ENCODE measurements around the gene DNAJC27.

DNAJC27 gene

DNA sequence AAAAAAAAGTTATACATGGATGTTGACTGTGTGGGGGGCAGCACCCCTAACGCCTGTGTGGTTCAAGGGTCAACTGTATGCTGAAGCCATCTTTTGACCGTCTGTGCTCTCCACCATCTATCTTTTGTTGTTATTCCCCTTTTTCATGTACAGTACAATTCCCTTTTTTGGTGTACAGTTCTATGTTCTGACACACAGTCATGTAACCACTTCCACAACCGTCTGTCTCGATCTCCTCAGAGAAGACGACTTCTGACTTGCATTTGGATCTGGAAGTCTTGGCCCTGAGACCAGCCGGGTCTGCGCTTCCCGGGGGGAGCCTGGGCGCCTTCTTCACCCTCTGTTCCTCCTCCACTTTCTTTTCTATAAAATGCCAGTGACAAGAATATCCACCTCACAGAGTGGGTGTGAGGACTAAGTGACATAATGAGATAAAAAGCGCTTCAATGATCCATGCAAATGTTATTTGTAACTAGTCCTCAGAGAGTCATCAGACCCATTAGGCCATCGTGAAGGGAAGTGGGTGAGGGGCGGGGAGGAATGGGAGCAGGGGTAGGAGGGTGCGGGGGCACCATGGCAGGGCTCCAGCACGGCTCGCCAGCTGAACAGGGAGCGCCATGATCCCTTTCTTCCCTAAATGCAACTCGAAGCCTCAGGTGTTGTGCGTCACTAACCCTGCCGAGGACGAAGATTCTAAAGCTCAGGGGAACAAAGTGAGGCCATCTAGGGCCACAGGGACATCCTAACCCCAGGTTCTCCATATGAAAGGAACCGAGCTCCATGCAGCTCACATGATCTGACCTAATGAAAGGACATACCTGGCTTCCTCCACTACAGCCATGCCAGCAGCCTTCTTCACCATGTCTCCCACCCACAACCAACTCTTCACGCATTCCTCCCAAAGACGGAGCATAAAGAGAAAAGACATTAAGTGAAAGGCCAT is 68.3 kb downstream of the DNAJC27 start:
- FAIRE-seq, result no peak

DNA sequence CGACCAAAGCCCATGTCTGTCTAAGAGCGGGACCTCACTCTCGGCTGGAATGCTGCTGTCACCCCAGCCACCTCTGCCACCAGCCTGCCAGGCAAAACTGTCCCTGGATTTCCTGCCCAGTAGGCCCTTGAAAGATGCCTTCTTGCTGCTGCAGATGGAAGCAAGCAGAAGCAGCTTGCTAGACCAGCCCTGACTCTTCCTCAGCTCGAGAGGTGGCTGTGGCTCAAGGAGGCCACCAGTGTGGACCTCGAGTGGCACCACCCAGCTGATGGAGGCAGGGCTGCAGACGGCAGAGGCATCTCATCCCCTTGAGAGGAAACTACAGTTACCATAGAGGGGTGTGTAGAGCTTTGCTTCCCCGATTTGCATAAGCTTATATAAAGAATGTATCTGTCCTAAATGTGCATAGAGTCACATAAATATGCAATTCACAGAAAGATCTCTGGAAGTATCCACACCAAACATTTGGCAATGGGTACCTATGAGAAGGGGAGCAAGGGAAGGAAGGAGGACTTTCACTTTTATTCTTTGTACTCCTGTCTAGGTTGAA is 72.3 kb downstream of the DNAJC27 start:
- no peak for FAIRE-seq

DNA sequence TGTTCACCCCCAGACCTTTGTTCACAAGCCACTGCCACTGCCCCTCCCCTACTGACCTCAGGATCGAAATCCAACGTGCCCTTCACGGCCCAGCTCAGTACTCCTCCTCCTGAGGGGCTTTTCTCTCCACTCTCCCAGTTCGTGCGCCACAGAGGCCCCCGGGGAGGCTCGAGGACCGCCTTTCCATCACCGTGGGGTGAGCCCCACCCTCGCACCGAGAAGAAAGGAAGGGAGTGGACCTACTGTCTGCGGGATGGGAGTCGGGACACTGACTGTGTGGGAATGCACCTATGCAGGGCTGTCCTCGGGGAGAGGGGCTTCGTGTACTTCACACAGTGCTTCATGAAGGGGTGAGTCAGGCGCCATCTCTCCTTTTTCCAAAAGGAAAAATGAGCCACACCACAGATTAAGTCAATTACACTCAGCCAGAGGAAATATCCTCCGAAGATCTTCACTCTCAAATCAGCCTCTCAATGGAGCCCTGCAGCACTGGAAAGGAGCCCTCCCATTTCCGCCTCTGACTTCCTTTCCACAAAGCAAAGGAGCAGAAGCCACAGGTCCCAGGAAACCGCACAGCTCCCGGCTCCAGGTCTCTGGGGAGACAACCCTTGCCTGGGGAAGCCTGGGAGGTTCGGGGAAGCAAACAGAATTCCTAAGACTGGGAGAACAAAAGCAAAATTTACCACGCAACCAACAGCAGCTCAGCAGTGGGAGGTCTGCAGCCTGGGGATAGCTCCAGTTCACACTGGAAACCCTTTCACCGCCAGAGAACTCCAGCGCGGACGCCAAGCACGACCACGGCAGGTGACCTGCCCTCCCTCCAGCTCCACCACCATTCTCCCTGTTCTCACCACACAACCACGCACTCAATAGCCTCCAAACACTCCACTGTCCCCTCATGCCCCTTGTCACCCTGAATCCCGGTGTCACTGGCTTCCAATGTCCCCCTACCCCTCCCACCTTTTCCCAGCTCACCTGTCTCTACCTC is 73.3 kb downstream of the DNAJC27 start:
- no peak for FAIRE-seq

DNA sequence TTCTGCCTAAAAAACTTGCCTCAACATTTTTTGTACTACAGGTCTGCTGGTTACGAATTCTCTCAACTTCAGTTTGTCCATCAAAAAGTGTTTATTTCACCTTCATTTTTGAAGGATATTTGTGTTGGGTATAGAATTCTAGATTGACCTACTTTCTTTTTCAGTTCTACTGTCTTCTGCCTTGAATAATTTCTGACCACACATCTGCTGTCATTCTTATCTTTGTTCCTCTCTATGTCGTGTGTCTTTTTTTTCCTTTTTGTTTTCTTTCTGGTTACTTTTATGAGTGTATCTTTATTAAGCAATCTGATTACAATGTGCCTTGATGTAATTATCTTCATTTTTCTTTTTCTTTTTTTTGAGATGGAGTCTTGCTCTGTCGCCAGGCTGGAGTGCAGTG is 77.0 kb downstream of the DNAJC27 start:
- no peak for FAIRE-seq

DNA sequence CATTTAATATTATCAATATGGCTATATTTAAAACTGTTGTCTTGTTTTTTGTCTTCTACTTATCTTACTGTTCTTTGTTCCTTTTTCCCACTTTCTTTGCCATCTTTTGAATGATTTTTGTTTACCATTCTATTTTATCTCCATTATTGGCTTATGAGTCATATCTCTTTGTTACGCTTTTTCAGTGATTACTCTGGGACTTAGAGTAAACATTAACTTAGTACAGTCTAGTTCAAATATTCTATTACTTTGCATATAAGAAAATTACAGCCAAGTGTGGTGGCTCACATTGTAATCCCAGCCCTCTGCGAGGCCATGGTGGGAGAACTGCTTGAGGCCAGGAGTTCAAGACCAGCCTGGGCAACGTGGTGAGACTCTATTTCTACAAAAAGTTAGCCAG is 77.8 kb downstream of the DNAJC27 start:
- no peak for FAIRE-seq
